HEK293 (cell line): ENCODE measurements around the gene TCHP.

Experiments used
- KLF10 ChIP-seq: fragments of 450-650 bp; IDR thresholded peaks from 2 replicates; pipeline ENCODE4 v1.5.1; 2018; ENCODE audit warnings: missing biosample characterization, mild to moderate bottlenecking, missing genetic modification characterization
- REST ChIP-seq: fragments of 450-650 bp; formaldehyde crosslinking; IDR thresholded peaks from 2 replicates; pipeline ENCODE4 v1.5.1; 2016; ENCODE audit warnings: missing biosample characterization, missing genetic modification characterization
- ZBTB20 ChIP-seq: fragments of 450-650 bp; formaldehyde crosslinking; IDR thresholded peaks from 2 replicates; pipeline ENCODE4 v1.5.1; 2016; ENCODE audit warnings: missing biosample characterization, missing genetic modification characterization
- TF ChIP-seq, protein P1 (sequence below): fragments of 450-650 bp; formaldehyde crosslinking; IDR thresholded peaks from 2 replicates; pipeline ENCODE4 v1.5.1; 2016; ENCODE audit warnings: missing biosample characterization, missing genetic modification characterization

DNA sequence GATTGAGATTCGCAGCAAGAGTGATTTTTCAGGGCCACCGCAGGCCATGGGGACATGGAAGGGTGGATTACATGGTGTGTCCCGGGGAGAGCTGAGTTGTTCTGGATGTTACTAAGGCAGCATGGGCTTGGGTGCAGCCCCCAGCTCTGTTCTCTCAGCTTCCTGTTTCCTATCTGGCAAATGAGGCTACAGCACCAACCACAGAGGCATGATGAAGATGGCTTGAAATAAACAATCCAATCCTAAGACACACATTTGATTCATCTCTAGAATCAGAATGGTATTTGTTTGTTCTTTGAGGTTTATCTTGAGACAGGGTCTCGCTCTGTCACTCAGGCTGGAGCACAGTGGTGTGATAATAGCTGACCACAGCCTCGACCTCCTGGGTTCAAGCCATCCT lies 41.3 kb upstream of the TCHP start:
- TF ChIP-seq ZBTB20 (tag by site-specific recombination): no peak
- no peak for TF ChIP-seq REST (tag by site-specific recombination)
- TF ChIP-seq, protein P1, sequence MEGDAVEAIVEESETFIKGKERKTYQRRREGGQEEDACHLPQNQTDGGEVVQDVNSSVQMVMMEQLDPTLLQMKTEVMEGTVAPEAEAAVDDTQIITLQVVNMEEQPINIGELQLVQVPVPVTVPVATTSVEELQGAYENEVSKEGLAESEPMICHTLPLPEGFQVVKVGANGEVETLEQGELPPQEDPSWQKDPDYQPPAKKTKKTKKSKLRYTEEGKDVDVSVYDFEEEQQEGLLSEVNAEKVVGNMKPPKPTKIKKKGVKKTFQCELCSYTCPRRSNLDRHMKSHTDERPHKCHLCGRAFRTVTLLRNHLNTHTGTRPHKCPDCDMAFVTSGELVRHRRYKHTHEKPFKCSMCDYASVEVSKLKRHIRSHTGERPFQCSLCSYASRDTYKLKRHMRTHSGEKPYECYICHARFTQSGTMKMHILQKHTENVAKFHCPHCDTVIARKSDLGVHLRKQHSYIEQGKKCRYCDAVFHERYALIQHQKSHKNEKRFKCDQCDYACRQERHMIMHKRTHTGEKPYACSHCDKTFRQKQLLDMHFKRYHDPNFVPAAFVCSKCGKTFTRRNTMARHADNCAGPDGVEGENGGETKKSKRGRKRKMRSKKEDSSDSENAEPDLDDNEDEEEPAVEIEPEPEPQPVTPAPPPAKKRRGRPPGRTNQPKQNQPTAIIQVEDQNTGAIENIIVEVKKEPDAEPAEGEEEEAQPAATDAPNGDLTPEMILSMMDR (tag by site-specific recombination): no peak
- TF ChIP-seq KLF10 (tag by site-specific recombination): no peak
